ENCODE results near the gene JAZF1. TPM values are rescaled to one million over a fixed set of nuclear protein-coding genes. Genes with fewer than 3 reads are reported as not detected.

JAZF1 gene
- total RNA-seq, 1 experiment from 2014 or later = not detected

DNA sequence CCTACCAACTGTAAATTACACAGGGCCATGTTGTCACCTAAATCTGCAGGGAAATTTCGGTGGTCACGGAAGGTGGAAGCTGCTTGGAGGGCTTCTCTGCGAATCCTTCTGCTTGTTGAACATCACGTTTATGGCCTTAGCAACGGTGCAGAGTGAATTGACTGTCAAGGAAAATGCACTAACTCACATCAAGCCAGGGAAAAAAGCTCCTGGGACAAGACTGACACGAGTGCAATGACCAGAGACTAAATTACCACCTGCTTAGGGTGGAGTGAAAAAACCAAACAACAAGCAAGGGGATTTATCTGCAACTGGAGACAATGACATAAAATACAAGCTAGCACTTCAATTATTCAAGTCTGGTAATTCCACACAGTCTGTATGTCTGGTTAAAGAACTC lies 211.2 kb downstream of the JAZF1 start:
- in situ Hi-C loops (cut with HindIII; ENCODE audit: low sequenced_read_pairs) = no loop called here
- peak; percentile 25 for DNase-seq (ENCODE audit: low spot score)

DNA sequence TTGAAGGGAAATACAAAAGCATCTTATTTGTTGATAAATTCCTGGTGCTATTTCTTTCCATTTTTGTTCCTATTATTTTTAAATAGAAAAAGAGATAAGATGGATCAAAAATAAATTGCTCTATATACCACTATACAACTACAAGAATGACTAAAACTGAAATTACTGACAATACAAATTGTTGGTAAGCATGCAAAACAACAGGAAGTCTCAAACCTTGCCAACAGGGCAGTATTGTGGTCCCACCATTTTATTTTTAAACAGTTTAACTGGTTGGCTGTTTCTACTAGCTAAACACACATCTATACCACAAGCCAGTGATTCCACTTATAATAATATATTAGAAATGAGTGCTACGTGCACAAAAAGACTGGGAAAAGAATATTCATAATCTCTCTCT lies 213.0 kb downstream of the JAZF1 start:
- no peak for DNase-seq (ENCODE audit: low spot score)
- in situ Hi-C loops (cut with HindIII; ENCODE audit: low sequenced_read_pairs) = no loop called here

DNA sequence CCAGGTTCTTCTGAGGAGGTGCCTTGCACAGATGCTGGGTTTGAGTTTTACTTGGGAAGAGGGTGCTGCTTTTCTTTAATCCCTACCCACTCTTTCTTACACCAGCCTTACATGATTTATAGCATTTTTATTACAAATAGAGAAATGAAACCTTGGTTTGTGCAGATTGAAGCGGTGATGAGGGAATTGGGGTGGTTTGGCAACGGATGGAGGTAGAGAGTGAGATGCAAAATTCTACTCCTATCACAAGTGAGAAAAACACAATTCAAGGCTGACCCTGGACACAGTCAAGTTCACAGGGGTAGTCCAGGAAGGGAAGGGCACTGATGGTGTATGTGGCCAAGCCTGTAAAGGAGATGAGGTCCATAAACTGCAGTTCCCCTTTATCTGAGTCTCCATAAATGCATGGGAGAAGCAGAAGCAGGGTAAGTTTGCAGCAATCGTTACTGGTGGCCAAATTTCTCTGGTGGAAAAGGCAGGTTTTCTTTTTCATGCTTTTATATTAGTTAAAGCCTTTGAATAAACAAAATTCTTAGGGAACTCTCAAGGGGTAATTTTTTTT lies 214.3 kb downstream of the JAZF1 start:
- in situ Hi-C loops (cut with HindIII; ENCODE audit: low sequenced_read_pairs) = no loop called here
- DNase-seq (ENCODE audit: low spot score) = no peak

DNA sequence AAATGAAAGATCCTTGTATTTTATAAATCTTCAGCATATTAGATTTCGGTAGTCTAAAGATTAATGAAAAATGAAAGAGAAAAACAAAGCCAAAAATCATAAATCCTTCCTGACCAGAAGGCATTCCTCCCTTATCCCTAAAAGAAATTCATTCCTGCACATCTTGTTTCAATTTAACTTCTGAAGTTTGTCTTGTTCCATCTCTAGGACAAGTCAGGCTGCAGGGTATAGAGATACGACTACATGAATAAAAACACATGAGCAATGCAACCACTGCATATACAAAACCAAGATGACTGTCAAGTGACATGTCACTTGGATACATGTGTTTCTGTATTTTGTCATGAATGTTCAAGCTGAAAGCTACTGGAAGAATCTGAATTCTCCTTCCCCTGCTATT lies 214.9 kb downstream of the JAZF1 start:
- in situ Hi-C loops (cut with HindIII; ENCODE audit: low sequenced_read_pairs) = no loop called here
- no peak for DNase-seq (ENCODE audit: low spot score)

DNA sequence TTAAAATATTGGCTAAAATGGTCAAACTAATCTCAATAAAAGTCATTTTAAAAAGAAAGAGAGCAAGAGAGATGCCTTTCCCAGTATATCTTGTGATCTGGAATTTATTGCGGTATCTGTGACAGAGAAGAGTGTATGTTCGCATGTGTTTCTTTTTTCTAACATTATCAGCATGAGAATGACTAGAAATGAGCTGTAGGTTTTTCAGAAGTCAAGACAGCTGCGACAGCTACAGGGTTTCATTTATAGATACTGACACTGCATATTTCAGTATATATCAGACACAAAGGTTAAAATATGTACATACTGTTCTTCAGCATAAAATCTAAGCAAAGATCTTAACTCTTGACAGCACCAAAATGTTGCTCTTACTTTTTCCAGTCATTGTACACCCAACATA lies 215.8 kb downstream of the JAZF1 start:
- in situ Hi-C loops (cut with HindIII; ENCODE audit: low sequenced_read_pairs) = no loop called here
- DNase-seq (ENCODE audit: low spot score) = no peak

DNA sequence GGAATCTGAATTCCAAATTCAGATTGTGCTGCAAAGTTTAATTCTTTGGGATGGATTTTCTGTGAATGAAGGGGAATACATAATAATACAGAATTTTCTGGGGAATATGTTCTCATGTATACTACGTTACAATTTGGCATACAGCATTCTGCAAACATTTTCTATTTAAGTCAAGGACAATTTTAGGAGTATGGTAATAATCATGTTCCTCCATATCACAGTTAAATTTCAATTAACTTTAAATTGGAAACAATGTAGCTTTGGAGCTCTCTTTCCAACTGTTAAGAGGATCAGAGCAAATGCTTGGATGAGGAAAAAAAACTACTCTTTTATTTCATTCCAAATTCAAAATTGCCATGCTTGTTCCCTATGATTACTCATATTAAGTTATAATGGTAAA lies 217.5 kb downstream of the JAZF1 start:
- in situ Hi-C loops (cut with HindIII; ENCODE audit: low sequenced_read_pairs) = no loop called here
- DNase-seq (ENCODE audit: low spot score) = no peak

DNA sequence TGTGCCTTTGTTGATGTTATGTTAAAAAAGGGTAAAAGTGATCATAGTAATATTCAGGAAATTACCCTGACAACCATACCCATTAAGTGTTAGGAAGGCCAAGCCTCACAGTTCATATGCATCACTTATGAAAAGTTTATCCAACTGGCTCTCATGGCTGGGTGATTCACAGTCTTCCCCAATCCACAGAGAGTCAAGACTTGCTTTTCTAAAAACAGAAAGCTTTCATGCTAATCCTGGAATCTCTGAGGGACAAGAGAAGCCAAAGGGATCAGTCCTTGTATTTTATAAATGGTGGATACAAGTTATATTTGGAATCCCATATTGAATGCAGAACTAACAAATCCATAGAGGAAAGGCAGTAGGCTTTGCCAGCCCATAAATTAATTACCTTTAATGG lies 218.3 kb downstream of the JAZF1 start:
- in situ Hi-C loops (cut with HindIII; ENCODE audit: low sequenced_read_pairs) = no loop called here
- no peak for DNase-seq (ENCODE audit: low spot score)

DNA sequence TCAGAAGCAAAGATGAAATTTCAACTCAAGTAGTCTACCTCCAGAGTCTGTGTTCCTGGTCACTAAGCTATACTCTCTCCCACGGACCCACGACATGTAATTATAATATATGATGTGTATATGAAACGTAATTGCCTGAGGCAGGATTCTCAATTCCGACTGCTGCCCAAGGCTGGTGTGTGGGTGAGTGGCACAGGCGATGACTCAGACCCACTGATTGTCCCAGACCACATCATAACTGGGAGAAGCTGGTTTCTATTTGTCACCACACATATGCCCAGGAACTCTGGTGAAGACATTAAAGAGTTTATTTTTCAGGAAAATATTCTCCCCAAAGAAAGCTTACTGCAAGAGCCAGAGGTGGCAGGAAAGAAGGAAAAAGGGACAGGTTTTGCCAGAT lies 219.3 kb downstream of the JAZF1 start:
- in situ Hi-C loops (cut with HindIII; ENCODE audit: low sequenced_read_pairs) = no loop called here
- no peak for DNase-seq (ENCODE audit: low spot score)

DNA sequence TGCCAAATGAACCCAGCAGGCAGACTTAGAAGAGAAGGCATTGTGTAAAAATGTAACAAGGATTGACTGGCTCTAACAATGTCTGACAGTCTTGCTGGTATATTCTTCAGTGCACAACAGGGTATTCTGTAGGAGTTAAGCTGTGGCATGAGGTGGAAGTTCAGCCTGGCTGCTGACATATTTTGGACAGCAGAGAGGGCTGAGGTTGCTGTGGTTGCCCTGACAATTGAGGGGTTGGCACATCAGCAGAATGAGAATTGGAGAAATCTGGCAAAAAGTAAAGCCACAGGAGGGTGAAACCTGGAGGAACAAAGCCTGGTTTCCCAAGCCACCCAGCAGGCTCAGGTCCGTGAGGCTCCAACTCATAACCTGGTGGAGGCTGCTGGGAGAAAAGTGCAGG lies 220.2 kb downstream of the JAZF1 start:
- DNase-seq (ENCODE audit: low spot score) = no peak

DNA sequence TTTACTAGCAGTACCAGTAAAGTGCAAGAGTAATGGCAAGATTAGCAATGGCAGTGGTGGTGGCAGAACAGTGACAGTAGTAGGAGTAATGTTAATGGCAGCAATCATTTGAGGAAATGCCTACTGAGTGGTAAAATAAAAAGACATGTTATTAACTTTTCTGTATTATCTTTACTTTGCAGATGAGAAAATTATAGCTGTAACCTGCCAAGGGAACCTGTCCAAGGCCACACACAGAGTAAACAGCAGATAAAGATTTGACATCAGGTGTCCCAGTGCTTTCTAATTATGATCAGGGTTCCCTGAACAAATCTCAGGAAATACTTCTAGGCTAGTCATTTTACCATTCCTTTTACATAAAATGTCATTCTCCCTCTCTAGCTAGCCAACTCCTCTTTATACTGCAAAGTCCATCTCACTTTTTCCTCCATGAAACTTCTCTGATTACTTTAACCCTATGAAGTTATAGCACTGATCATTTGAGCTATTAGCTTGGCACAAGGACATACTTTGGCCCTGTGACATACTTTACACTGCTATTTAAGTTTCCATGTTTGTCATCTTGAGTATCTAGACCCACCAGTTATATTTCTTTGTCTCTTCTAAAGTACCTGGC lies 221.6 kb downstream of the JAZF1 start:
- DNase-seq (ENCODE audit: low spot score) = no peak
- in situ Hi-C loops (cut with HindIII; ENCODE audit: low sequenced_read_pairs) = no loop called here

More for the DNA sequence above, 220.2 kb downstream of the JAZF1 start:
- in situ Hi-C loops (cut with HindIII; ENCODE audit: low sequenced_read_pairs) = no loop called here

DNA sequence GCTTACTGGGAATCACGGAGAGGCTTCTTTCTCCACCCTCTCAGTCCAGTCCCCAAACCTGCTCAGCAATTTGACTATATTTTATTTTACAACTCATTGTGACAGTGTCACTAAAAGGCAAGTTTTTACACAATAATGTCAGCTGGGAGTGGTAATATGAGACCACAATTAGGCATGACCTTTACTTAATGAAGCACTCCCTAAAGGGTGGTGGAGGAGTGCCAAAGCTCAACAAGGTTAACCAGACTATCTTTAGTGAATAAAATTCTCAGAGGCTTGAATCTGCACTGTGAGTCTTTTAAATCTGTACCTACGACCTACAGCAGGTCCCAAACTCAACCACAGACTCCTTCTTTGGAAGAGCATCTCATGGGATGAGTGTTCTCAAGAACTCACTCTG lies 225.0 kb downstream of the JAZF1 start:
- no peak for DNase-seq (ENCODE audit: low spot score)
- in situ Hi-C loops (cut with HindIII; ENCODE audit: low sequenced_read_pairs) = no loop called here

DNA sequence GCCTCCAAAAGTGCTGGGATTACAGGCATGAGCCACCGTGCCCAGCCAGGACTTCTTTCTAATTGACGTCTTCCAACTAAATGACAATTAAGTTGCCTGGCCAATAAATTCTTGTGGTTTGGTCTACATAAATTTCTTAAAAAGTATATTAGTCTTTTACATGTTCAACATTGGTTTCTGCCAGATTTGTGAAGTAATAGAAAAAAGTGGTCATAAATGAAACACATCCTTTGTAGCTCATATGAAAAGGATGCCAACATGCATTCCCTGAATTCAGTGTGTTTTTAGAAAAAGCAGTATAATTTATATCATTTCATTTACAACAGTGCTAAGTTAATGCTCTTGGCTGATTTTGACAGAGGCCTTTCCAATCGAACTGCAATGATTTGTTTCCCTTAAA lies 225.6 kb downstream of the JAZF1 start:
- no peak for DNase-seq (ENCODE audit: low spot score)
- in situ Hi-C loops (cut with HindIII; ENCODE audit: low sequenced_read_pairs) = no loop called here

DNA sequence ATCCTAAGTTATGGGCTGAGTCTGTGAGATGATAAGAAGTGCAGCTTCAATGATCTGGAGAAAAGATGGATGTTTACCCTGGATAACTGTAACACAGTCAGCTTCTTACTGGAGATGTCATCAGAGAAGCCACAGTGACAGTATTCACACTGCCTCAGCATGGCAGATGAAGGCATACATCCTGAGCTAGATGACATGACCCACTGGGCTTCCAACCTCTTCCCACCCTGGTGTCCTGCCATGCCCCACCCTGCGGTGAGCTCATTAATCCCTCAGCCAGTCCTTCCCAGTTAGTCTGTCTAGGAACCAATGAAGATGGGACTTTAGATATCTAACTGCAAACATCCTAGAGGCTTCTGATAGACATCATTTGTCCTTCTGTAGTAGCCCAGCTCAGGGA lies 226.8 kb downstream of the JAZF1 start:
- DNase-seq (ENCODE audit: low spot score) = no peak
- in situ Hi-C loops (cut with HindIII; ENCODE audit: low sequenced_read_pairs) = no loop called here

DNA sequence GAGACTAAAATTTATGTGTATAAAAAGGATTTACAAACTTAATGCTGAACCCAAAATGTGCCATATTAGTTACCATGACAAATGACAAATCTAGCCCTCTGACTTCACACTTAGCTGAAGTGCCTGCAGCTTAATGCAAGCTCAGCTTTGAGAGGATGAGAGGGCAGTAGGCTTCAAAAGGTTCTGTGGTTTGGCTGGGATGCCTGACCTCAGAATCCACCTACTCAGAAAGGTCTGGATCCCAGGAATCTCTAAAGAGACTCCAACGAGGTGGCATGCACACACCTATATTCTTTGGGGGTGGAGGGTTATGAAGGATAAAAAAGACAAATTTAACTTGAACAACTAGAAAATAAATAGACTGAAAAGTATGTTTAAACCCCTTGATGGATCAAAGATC lies 227.2 kb downstream of the JAZF1 start:
- in situ Hi-C loops (cut with HindIII; ENCODE audit: low sequenced_read_pairs) = no loop called here
- DNase-seq (ENCODE audit: low spot score) = no peak

DNA sequence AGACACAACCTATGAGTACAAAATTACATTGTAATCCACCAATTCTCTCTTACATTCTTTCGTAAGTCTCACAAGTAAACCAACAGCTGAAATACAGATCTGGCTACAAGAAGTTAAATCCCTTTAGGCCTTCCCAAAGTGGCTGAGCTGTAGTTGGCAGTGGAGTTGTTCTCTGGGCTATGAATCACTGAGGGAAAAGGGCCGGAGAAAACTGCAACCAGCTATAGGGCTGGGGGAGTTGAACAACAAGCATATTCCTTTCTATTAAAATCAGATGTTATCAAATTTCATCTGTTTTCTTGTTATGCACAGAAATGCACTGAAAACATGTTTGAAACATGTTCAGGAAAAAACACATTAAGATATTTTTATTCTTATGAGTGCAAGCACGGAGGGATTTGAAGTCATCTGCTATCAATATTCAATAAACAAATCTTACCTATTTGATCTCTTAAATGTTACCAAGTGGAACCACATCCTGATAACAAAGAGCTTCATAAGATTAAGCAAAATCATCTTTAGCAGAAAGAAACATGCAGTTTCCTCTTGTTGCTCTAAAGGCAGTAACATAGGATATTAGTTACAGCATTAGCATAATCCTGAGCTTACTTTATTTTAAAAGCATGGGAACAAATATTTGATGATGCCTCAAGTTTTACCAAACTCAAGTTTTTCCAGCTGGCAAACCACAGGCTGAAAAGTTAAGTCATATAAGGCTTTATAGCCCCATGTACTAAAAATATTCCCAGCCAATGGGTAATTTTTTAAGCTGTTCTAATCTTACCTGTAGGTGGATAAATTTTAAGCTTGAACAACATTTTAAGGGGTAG lies 227.9 kb downstream of the JAZF1 start:
- DNase-seq (ENCODE audit: low spot score) = no peak
- in situ Hi-C loops (cut with HindIII; ENCODE audit: low sequenced_read_pairs) = no loop called here

DNA sequence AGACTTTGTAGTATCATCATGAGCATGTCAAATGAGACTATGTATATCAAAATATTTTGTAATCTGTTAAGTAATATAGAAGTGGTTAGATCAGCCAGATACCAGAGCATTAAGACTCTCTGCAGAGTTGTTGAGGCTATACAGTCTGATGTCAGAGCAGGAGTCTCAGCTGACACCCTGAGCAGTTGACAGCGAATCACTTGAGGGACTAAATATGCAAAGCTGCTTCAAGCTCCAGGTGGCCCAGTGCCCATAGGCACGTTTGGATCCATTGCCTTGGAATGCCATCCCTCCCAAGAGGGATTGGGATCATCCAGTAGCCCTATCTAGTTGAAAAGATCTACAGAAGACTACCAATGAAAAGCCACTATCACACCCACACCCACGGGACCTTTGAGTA lies 230.5 kb downstream of the JAZF1 start:
- in situ Hi-C loops (cut with HindIII; ENCODE audit: low sequenced_read_pairs) = no loop called here
- DNase-seq (ENCODE audit: low spot score) = no peak

DNA sequence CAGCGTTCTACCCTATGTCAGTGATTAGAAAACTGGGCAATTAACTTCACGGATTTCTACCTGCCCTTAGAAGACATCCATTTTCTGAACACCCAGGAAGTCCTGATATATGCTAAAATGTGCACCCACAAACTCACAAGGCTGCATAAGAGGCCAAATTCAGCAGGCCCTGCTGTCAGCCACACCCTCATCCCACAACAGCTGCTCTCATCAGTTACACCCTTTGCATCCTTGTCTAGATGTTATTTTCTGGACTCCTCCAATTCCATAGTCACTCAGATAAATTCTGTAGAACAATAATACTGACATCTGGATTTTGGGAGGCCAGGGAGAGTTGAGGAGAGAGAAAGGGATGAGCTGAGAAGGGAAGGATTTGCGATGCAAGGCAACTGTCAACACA lies 231.7 kb downstream of the JAZF1 start:
- no peak for DNase-seq (ENCODE audit: low spot score)
- in situ Hi-C loops (cut with HindIII; ENCODE audit: low sequenced_read_pairs) = no loop called here

DNA sequence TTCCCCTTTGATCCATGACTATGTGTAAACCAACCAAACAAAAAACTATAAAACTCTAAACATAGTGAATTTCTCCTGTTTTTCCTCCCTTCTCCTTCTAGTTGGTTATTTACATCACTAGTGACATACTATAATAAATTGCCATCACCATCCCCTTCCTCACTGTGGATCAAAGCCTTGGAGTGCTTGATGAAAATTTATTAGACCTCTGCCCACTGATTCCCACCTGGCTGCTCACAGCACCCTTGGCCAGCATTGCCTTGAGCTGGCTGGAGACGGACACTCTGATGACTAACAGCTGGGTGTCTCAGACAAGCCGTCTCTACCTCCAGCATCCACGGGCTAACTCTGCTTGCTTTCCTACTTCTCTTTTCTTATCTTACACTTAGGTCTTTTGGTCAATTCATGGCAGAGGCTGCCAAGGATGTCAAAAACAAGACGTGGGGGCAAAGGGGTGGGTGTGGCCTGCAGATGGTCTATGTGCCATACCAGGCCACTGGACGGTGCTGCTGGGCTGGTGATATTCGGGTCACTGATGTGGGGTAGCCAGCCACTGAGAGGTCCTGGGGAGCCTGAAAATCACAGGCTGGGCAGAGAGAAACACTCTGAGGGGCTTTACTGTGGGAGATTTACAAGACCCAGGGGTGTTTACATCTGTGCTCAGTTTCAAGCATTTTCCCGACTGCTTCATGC lies 232.9 kb downstream of the JAZF1 start:
- in situ Hi-C loops (cut with HindIII; ENCODE audit: low sequenced_read_pairs) = no loop called here
- DNase-seq (ENCODE audit: low spot score) = no peak

DNA sequence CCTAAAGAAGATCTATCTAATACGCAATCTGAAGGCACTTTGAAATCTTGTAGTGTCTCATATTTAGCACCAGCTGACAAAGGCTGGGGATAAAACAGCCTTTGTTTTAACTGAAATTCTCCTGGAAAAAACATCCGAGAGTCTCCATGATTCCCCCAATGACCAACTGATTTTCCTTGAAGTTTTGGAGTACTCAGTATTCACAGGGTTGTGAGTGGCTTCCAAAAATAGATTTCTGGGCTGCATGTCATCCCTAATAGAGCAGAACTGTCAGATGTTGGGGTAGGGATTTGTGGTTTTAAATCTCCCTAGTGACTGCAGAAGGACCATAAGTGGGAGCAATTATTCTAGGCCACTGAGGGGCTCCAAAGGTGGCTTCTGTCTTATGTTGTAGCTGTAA lies 234.2 kb downstream of the JAZF1 start:
- no peak for DNase-seq (ENCODE audit: low spot score)
- in situ Hi-C loops (cut with HindIII; ENCODE audit: low sequenced_read_pairs) = no loop called here

All from G401 (cell line).